ENCODE measurements around the gene KRT36. TPM values are rescaled to one million over a fixed set of nuclear protein-coding genes. Genes with fewer than 3 reads are reported as not detected.

The KRT36 gene
- total RNA-seq, 4 donors from 2014 or later: not detected

- Histone ChIP-seq H3K4me1 (no peaks in the 10 kb centered on the region), H3K36me3 (no peaks in the 10 kb centered on the region), H3K9me3 (no peaks in the 10 kb centered on the region), H3K27me3 (no peaks in the 10 kb centered on the region), H3K27ac (peak overlapping the region; percentile 82 to 86), H3K4me3 (peak overlapping the region; percentile 54 to 55)
- peak; percentile 42 to 57 for DNase-seq
- TF ChIP-seq CTCF (IDR thresholded peaks at IDR 0.05) (no peak), POLR2A (IDR thresholded peaks at IDR 0.05) (peak in 1 of 2 donors; percentile 51)
- intact Hi-C loops (cut with DNase I; ENCODE audit: low total_unique reads): no loop called here
These were observed 37.6 kb upstream of the KRT36 start for GRCh38 chr17:41527063-41528023.

- no peak for DNase-seq
- no peaks in the 10 kb centered on the region for H3K36me3 ChIP-seq
- intact Hi-C loops (cut with DNase I; ENCODE audit: low total_unique reads): no loop called here
- TF ChIP-seq POLR2A (IDR thresholded peaks at IDR 0.05) (no peak), CTCF (IDR thresholded peaks at IDR 0.05) (no peak)
- no peak overlapping the region for H3K4me3 ChIP-seq
- H3K27ac ChIP-seq: no peak overlapping the region
- no peaks in the 10 kb centered on the region for H3K9me3 ChIP-seq
- H3K4me1 ChIP-seq: no peaks in the 10 kb centered on the region
- H3K27me3 ChIP-seq: no peaks in the 10 kb centered on the region
These were observed 34.6 kb upstream of the KRT36 start for GRCh38 chr17:41524261-41524660.

- H3K27ac ChIP-seq: no peak overlapping the region
These were observed 34.1 kb upstream of the KRT36 start for GRCh38 chr17:41523787-41524186.

GRCh38 chr17:41523225-41523593 lies 33.5 kb upstream of the KRT36 start:
- Histone ChIP-seq H3K27me3 (no peaks in the 10 kb centered on the region), H3K27ac (no peak overlapping the region), H3K9me3 (no peaks in the 10 kb centered on the region), H3K4me3 (no peak overlapping the region), H3K4me1 (no peaks in the 10 kb centered on the region), H3K36me3 (no peaks in the 10 kb centered on the region)
- TF ChIP-seq POLR2A (IDR thresholded peaks at IDR 0.05) (no peak), CTCF (IDR thresholded peaks at IDR 0.05) (no peak)
- intact Hi-C loops (cut with DNase I; ENCODE audit: low total_unique reads): no loop called here
- DNase-seq: no peak

More at GRCh38 chr17:41523787-41524186, 34.1 kb upstream of the KRT36 start:
- H3K36me3 ChIP-seq: no peaks in the 10 kb centered on the region
- H3K27me3 ChIP-seq: no peaks in the 10 kb centered on the region
- no peak for TF ChIP-seq POLR2A (IDR thresholded peaks at IDR 0.05)
- TF ChIP-seq CTCF (IDR thresholded peaks at IDR 0.05): no peak
- intact Hi-C loops (cut with DNase I; ENCODE audit: low total_unique reads): no loop called here
- no peak for DNase-seq
- no peaks in the 10 kb centered on the region for H3K9me3 ChIP-seq
- H3K4me3 ChIP-seq: no peak overlapping the region
- no peaks in the 10 kb centered on the region for H3K4me1 ChIP-seq

All from uterus (tissue), 4 donors.